ENCODE measurements around the gene TRABD2B.

DNA sequence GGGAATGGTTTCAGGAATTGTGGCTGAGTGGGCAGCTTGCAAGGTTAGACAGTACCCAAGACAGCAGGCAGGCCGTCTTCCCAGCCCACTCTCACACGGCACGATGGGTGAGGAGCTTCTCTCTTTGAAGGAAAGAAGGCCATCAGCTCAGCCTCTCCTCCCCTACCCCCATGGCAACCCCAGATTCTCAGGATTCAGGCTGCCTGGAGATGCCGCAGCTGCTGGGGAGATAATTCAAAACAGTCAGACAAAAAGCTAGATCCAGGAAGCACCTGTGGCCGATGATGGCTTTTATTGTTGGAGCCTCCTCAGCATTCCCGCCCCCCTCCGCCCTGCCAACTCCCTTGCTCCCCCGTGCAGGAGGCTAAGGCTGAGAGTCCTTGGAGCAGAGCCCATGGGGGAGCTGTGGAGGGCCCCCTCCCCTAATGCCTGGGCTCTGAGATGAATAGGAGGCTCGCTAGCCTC is 220.5 kb downstream of the TRABD2B start:
- TF ChIP-seq, protein P1, sequence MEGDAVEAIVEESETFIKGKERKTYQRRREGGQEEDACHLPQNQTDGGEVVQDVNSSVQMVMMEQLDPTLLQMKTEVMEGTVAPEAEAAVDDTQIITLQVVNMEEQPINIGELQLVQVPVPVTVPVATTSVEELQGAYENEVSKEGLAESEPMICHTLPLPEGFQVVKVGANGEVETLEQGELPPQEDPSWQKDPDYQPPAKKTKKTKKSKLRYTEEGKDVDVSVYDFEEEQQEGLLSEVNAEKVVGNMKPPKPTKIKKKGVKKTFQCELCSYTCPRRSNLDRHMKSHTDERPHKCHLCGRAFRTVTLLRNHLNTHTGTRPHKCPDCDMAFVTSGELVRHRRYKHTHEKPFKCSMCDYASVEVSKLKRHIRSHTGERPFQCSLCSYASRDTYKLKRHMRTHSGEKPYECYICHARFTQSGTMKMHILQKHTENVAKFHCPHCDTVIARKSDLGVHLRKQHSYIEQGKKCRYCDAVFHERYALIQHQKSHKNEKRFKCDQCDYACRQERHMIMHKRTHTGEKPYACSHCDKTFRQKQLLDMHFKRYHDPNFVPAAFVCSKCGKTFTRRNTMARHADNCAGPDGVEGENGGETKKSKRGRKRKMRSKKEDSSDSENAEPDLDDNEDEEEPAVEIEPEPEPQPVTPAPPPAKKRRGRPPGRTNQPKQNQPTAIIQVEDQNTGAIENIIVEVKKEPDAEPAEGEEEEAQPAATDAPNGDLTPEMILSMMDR (IDR thresholded peaks at IDR 0.05), result no peak
- no peak for TF ChIP-seq POLR2A (IDR thresholded peaks at IDR 0.05)
